Measurements from ENCODE around the gene CCDC24. TPM values are rescaled to one million over a fixed set of nuclear protein-coding genes. Genes with fewer than 3 reads are reported as not detected.

Gene CCDC24
- total and polyA plus RNA-seq, 3 donors from 2014 or later: 28.8 to 64.9 (median 31.3) TPM

- DNase-seq: no peak
- H3K27ac ChIP-seq: no peak overlapping the region
- no peaks in the 10 kb centered on the region for H3K9me3 ChIP-seq
- intact Hi-C loops (cut with DNase I; ENCODE audit: low total_unique reads): no loop called here
- no peak overlapping the region for H3K4me3 ChIP-seq
- WGBS, 2 donors: 89 to 92% methylated on average over 3 to 4 of the region's 4 CpGs
- H3K4me1 ChIP-seq: peaks cover 15% of the 10 kb centered on the region
- H3K27me3 ChIP-seq: no peaks in the 10 kb centered on the region
- TF ChIP-seq POLR2A (IDR thresholded peaks at IDR 0.05) (no peak), CTCF (IDR thresholded peaks at IDR 0.05) (no peak)
- H3K36me3 ChIP-seq (ENCODE audit: low read depth, missing control alignments): no peaks in the 10 kb centered on the region
Observed at GRCh38 chr1:43951021-43951985, 40.1 kb upstream of the CCDC24 start.

- peaks cover 8% of the 10 kb centered on the region for H3K4me1 ChIP-seq
- H3K36me3 ChIP-seq (ENCODE audit: low read depth, missing control alignments): no peaks in the 10 kb centered on the region
- no peak overlapping the region for H3K4me3 ChIP-seq
- WGBS, 2 donors: 66 to 73% methylated on average over 8 of the region's 8 CpGs
- DNase-seq: no peak
- H3K27ac ChIP-seq: no peak overlapping the region
- no peaks in the 10 kb centered on the region for H3K9me3 ChIP-seq
- H3K27me3 ChIP-seq: no peaks in the 10 kb centered on the region
- no peak for TF ChIP-seq CTCF (IDR thresholded peaks at IDR 0.05)
- no peak for TF ChIP-seq POLR2A (IDR thresholded peaks at IDR 0.05)
- intact Hi-C loops (cut with DNase I; ENCODE audit: low total_unique reads): no loop called here
Observed at GRCh38 chr1:43952731-43953346, 38.6 kb upstream of the CCDC24 start.

- no peak overlapping the region for H3K4me3 ChIP-seq
- 65 to 73% methylated on average over 3 of the region's 3 CpGs for WGBS, 2 donors
- peaks cover 3% of the 10 kb centered on the region for H3K4me1 ChIP-seq
- H3K27me3 ChIP-seq: no peaks in the 10 kb centered on the region
- TF ChIP-seq POLR2A (IDR thresholded peaks at IDR 0.05): no peak
- no peak for TF ChIP-seq CTCF (IDR thresholded peaks at IDR 0.05)
- intact Hi-C loops (cut with DNase I; ENCODE audit: low total_unique reads): no loop called here
- H3K36me3 ChIP-seq (ENCODE audit: low read depth, missing control alignments): no peaks in the 10 kb centered on the region
- no peak overlapping the region for H3K27ac ChIP-seq
- H3K9me3 ChIP-seq: no peaks in the 10 kb centered on the region
- no peak for DNase-seq
Observed at GRCh38 chr1:43953361-43953760, 38.0 kb upstream of the CCDC24 start.

GRCh38 chr1:43954036-43954435 is 37.4 kb upstream of the CCDC24 start:
- Histone ChIP-seq H3K4me3 (no peak overlapping the region), H3K27ac (no peak overlapping the region), H3K9me3 (no peaks in the 10 kb centered on the region), H3K36me3 (ENCODE audit: low read depth, missing control alignments) (no peaks in the 10 kb centered on the region), H3K4me1 (no peaks in the 10 kb centered on the region), H3K27me3 (no peaks in the 10 kb centered on the region)
- TF ChIP-seq POLR2A (IDR thresholded peaks at IDR 0.05) (no peak), CTCF (IDR thresholded peaks at IDR 0.05) (no peak)
- 63 to 67% methylated on average over 5 of the region's 5 CpGs for WGBS, 2 donors
- intact Hi-C loops (cut with DNase I; ENCODE audit: low total_unique reads): no loop called here
- no peak for DNase-seq
